ENCODE measurements around the gene DTNBP1. TPM values are rescaled to one million over a fixed set of nuclear protein-coding genes. Genes with fewer than 3 reads are reported as not detected.

Gene DTNBP1
- total RNA-seq, 1 experiment from 2014 or later, result 20.7 TPM

DNA sequence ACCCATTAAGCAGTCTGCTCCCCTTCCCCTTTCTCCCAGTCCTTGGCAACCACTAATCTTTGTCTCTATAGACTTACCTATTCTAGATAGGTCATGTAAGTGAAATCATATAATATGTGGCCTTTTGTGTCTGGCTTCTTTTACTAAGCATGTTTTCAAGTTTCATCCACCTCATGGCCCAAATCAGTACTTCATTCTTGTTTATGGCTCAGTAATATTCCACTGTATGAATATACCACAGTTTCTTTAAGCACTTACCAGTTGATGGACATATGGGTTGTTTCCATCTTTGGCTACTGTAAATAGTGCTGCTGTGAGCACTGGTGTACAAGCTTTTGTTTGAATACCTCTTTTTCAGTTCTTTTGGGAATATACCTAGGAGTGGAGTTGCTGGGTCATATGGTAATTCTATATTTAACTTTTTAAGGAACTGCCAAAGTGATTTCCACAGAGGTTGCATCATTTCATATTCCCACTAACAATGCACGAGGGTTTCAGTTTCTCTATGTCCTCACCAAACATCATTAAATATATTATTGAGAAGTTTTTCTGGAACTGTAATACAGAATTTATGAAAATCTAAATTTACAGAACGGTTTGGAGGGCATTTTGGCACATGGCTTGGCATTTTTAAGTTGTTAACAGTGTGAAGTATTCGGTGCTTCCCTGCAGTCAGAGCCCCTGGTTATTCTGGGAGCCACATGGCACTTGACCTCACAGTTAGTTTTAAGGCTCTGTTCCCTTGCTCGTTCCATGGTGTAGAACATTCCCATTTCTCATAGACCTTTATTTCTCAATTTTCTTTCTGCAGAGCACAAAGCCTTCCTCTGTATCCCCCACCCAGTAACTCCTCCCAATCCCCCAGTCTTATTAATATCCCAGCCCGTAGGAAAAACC is 27.0 kb upstream of the DTNBP1 start:
- CTCF ChIA-PET, result no interaction called here
- H3K27ac Mint-ChIP-seq (ENCODE audit: unreplicated experiment), result peak overlapping the region; percentile 8
- no peak overlapping the region for H3K4me3 Mint-ChIP-seq (ENCODE audit: unreplicated experiment)
- no peaks in the 10 kb centered on the region for H3K36me3 ChIP-seq (ENCODE audit: control insufficient read depth, insufficient read depth, low read length)
- H3K4me1 ChIP-seq, result 0 out of 2 replicates have a peak, but pooled peaks cover 5% of the 10 kb centered on the region
- H3K27me3 ChIP-seq (replicated peaks; ENCODE audit: control insufficient read depth, insufficient read depth, low read length), result no peaks in the 10 kb centered on the region
- no peaks in the 10 kb centered on the region for H3K4me1 Mint-ChIP-seq (ENCODE audit: low read depth, unreplicated experiment)
- no peaks in the 10 kb centered on the region for H3K9me3 ChIP-seq
- intact Hi-C loops (cut with micrococcal nuclease; ENCODE audit: unreplicated experiment), result loop anchor here (5.0 kb wide), 1 partner anchor 492 kb away; no protein-coding TSS in a partner anchor
- no peak for DNase-seq
- H3K4me3 ChIP-seq (ENCODE audit: low read depth, low read length), result no peak overlapping the region
- H3K9me3 Mint-ChIP-seq (ENCODE audit: unreplicated experiment), result no peaks in the 10 kb centered on the region
- H3K27me3 Mint-ChIP-seq (ENCODE audit: insufficient read depth, unreplicated experiment), result no peaks in the 10 kb centered on the region
- no TSS peak for BruUV-seq (replicated peaks)
- POLR2A ChIA-PET, result no interaction called here
- TF ChIP-seq, protein P1, sequence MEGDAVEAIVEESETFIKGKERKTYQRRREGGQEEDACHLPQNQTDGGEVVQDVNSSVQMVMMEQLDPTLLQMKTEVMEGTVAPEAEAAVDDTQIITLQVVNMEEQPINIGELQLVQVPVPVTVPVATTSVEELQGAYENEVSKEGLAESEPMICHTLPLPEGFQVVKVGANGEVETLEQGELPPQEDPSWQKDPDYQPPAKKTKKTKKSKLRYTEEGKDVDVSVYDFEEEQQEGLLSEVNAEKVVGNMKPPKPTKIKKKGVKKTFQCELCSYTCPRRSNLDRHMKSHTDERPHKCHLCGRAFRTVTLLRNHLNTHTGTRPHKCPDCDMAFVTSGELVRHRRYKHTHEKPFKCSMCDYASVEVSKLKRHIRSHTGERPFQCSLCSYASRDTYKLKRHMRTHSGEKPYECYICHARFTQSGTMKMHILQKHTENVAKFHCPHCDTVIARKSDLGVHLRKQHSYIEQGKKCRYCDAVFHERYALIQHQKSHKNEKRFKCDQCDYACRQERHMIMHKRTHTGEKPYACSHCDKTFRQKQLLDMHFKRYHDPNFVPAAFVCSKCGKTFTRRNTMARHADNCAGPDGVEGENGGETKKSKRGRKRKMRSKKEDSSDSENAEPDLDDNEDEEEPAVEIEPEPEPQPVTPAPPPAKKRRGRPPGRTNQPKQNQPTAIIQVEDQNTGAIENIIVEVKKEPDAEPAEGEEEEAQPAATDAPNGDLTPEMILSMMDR (IDR thresholded peaks at IDR 0.05; ENCODE audit: insufficient read depth in 1 of 2, low read depth in 1 of 2, low read length in 1 of 2, severe bottlenecking in 1 of 2, unreplicated experiment in 1 of 2), result no peak
- H3K36me3 Mint-ChIP-seq (ENCODE audit: insufficient read depth, unreplicated experiment), result no peaks in the 10 kb centered on the region

DNA sequence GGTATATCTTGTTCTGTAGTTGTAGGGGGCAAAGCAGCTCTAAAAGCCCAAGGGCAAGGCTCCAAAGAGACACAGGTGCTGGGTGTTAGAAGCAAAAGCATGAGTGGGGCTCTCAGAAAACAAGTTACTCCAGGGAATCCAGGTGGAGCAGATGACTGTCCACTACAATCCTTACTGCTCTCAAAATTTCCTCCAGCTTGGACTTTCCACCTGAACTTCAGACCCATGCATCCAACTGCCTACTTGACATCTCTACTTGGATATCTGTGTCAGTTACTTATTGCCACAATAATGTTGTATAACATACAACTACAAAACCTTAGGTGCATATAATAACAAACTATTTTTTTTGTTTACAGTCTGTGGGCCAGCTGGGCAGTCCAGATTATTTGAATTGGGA is 22.8 kb upstream of the DTNBP1 start:
- ChIA-PET CTCF (no interaction called here), POLR2A (no interaction called here)
- Mint-ChIP-seq H3K27me3 (ENCODE audit: insufficient read depth, unreplicated experiment) (no peaks in the 10 kb centered on the region), H3K9me3 (ENCODE audit: unreplicated experiment) (no peaks in the 10 kb centered on the region), H3K36me3 (ENCODE audit: insufficient read depth, unreplicated experiment) (no peaks in the 10 kb centered on the region), H3K4me3 (ENCODE audit: unreplicated experiment) (no peak overlapping the region), H3K27ac (ENCODE audit: unreplicated experiment) (no peak overlapping the region), H3K4me1 (ENCODE audit: low read depth, unreplicated experiment) (peaks cover 18% of the 10 kb centered on the region)
- peaks cover 13% of the 10 kb centered on the region for H3K4me1 ChIP-seq
- intact Hi-C loops (cut with micrococcal nuclease; ENCODE audit: unreplicated experiment), result no loop called here
- no peak for DNase-seq
- no peaks in the 10 kb centered on the region for H3K9me3 ChIP-seq
- H3K27me3 ChIP-seq (replicated peaks; ENCODE audit: control insufficient read depth, insufficient read depth, low read length), result no peaks in the 10 kb centered on the region
- TF ChIP-seq, protein P1 (IDR thresholded peaks at IDR 0.05; ENCODE audit: insufficient read depth in 1 of 2, low read depth in 1 of 2, low read length in 1 of 2, severe bottlenecking in 1 of 2, unreplicated experiment in 1 of 2), result no peak
- no TSS peak for BruUV-seq (replicated peaks)
- H3K36me3 ChIP-seq (ENCODE audit: control insufficient read depth, insufficient read depth, low read length), result no peaks in the 10 kb centered on the region
- H3K4me3 ChIP-seq (ENCODE audit: low read depth, low read length), result no peak overlapping the region

DNA sequence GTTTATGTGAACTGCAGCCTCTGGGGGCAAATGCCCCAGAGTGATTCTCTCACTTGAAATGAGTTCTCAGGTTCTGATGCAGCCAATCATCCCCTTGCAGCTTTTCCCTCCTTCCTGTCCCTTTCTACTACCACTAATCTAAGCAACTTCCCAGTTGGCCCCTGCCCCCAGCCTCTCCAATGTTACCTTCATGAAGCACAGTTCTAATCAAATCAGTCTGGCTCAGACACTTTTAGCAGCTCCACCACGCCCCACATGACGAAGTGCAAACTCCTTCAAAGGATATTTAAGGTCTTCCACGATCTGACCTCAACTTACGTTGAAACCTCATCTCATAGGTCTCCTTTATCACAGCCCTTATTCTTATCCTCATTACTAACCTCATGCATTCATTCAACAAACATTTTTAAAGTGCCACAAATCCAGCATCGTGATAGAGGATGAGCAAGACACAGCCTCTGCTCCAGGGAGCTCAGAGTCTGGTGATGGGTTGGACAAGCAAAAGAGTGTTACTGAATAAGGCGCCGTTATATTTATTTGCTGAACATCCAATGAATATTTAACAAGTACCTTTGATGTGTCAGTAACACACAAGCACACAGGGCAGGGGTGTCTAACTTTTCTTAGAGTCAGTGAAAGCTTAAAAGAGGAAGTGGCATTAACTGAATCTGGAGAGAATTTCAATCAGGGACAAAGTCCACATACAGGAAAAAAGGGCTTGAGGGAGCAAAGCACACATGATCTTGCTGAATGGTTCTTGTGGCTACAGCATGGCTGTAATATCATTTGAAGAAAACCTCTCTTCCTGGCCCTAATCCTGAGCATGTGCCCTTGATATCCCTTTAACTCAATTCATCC is 20.4 kb upstream of the DTNBP1 start:
- peaks cover 18% of the 10 kb centered on the region for H3K4me1 Mint-ChIP-seq (ENCODE audit: low read depth, unreplicated experiment)
- no peak overlapping the region for H3K4me3 ChIP-seq (ENCODE audit: low read depth, low read length)
- H3K9me3 ChIP-seq, result no peaks in the 10 kb centered on the region
- intact Hi-C loops (cut with micrococcal nuclease; ENCODE audit: unreplicated experiment), result no loop called here
- H3K36me3 Mint-ChIP-seq (ENCODE audit: insufficient read depth, unreplicated experiment), result no peaks in the 10 kb centered on the region
- no peaks in the 10 kb centered on the region for H3K27me3 ChIP-seq (replicated peaks; ENCODE audit: control insufficient read depth, insufficient read depth, low read length)
- H3K36me3 ChIP-seq (ENCODE audit: control insufficient read depth, insufficient read depth, low read length), result no peaks in the 10 kb centered on the region
- no peaks in the 10 kb centered on the region for H3K27me3 Mint-ChIP-seq (ENCODE audit: insufficient read depth, unreplicated experiment)
- TF ChIP-seq, protein P1 (IDR thresholded peaks at IDR 0.05; ENCODE audit: insufficient read depth in 1 of 2, low read depth in 1 of 2, low read length in 1 of 2, severe bottlenecking in 1 of 2, unreplicated experiment in 1 of 2), result no peak
- no peaks in the 10 kb centered on the region for H3K9me3 Mint-ChIP-seq (ENCODE audit: unreplicated experiment)
- H3K27ac Mint-ChIP-seq (ENCODE audit: unreplicated experiment), result no peak overlapping the region
- ChIA-PET POLR2A (interaction anchor here (0.6 kb wide), 1 partner anchor 445 kb away, joined by 6 read pairs; the partner anchor contains the start of gene MYLIP), CTCF (interaction anchor here (0.5 to 1.3 kb wide), 2 partner anchors 8 to 275 kb away, joined by 3 to 4 read pairs; no protein-coding TSS in a partner anchor)
- DNase-seq, result peak in 1 of 2 experiments; percentile 3
- BruUV-seq (replicated peaks), result no TSS peak
- H3K4me1 ChIP-seq, result peaks cover 12% of the 10 kb centered on the region
- H3K4me3 Mint-ChIP-seq (ENCODE audit: unreplicated experiment), result no peak overlapping the region

Data from Caco-2 (cell line).